Mesenchymal stem cell (in vitro differentiated cells and primary cell): ENCODE data around the gene OR1E1. TPM values are rescaled to one million over a fixed set of nuclear protein-coding genes. Genes with fewer than 3 reads are reported as not detected.

Source experiments
- DNase-seq: peaks from one replicate; pipeline ENCODE4 v3.0.0-alpha.2; 2013
- H2AFZ ChIP-seq: one replicate; pipeline ENCODE4 v1.6.1; 2013; ENCODE audit warnings: low read depth, mild to moderate bottlenecking, control low read depth, inconsistent platforms, low read length, moderate library complexity
- H2AK5ac ChIP-seq: 2 replicates; pipeline ENCODE4 v1.6.1; 2013; ENCODE audit warnings: low read length, moderate library complexity, mild to moderate bottlenecking, inconsistent platforms; ENCODE audit not compliant: severe bottlenecking
- H2BK120ac ChIP-seq: one replicate; pipeline ENCODE4 v1.6.1; 2013; ENCODE audit warnings: low read depth, mild to moderate bottlenecking, inconsistent platforms, low read length, moderate library complexity
- H2BK12ac ChIP-seq, 2 experiments: one replicate each; pipeline ENCODE4 v1.6.1; 2013; ENCODE audit warnings: inconsistent platforms in 2 of 2, low read length in 2 of 2, mild to moderate bottlenecking in 2 of 2, moderate library complexity in 2 of 2, control low read depth in 1 of 2
- H2BK15ac ChIP-seq: one replicate; pipeline ENCODE4 v1.6.1; 2013; ENCODE audit warnings: mild to moderate bottlenecking, low read depth, inconsistent platforms; ENCODE audit not compliant: poor library complexity, severe bottlenecking
- H2BK5ac ChIP-seq: 2 replicates; pipeline ENCODE4 v1.6.1; 2013; ENCODE audit warnings: low read depth, mild to moderate bottlenecking, low read length, control low read depth, inconsistent platforms; ENCODE audit not compliant: poor library complexity, severe bottlenecking
- H3K14ac ChIP-seq, 2 experiments: one replicate each; pipeline ENCODE4 v1.6.1; 2013; ENCODE audit warnings: inconsistent platforms in 2 of 2, low read length in 2 of 2, control low read depth in 1 of 2, mild to moderate bottlenecking in 1 of 2, moderate library complexity in 1 of 2
- H3K18ac ChIP-seq, 2 experiments: one replicate each; pipeline ENCODE4 v1.6.1; 2013; ENCODE audit warnings: inconsistent platforms in 2 of 2, low read length in 2 of 2, control low read depth in 1 of 2, low read depth in 1 of 2, mild to moderate bottlenecking in 1 of 2
- H3K23ac ChIP-seq, 2 experiments: one replicate each; pipeline ENCODE4 v1.6.1; 2013; ENCODE audit warnings: inconsistent platforms in 2 of 2, low read length in 2 of 2, mild to moderate bottlenecking in 2 of 2, moderate library complexity in 2 of 2, control low read depth in 1 of 2
- H3K27ac ChIP-seq: 2 replicates; pipeline ENCODE4 v1.5.1; 2013; ENCODE audit warnings: mild to moderate bottlenecking, moderate library complexity, low read length, control low read depth, inconsistent platforms; ENCODE audit not compliant: poor library complexity, severe bottlenecking
- H3K27me3 ChIP-seq, 2 experiments: 2 replicates each; pipeline versions ENCODE4 v1.6.1 to v1.7.0; 2013; ENCODE audit warnings: low read length in 2 of 2, mild to moderate bottlenecking in 2 of 2, moderate library complexity in 2 of 2, control low read depth in 1 of 2, inconsistent platforms in 1 of 2; ENCODE audit not compliant: control insufficient read depth in 1 of 2, insufficient read depth in 1 of 2
- H3K36me3 ChIP-seq, 2 experiments: 2 replicates each; pipeline versions ENCODE4 v1.6.1 to v1.7.0; 2013; ENCODE audit warnings: low read length in 2 of 2, control low read depth in 1 of 2, inconsistent platforms in 1 of 2, low read depth in 1 of 2, mild to moderate bottlenecking in 1 of 2; ENCODE audit not compliant: insufficient read depth in 2 of 2, control insufficient read depth in 1 of 2
- H3K4ac ChIP-seq, 2 experiments: one replicate each; pipeline ENCODE4 v1.6.1; 2013; ENCODE audit warnings: inconsistent platforms in 2 of 2, low read length in 2 of 2, mild to moderate bottlenecking in 2 of 2, moderate library complexity in 2 of 2, control low read depth in 1 of 2, low read depth in 1 of 2
- H3K4me1 ChIP-seq: 2 replicates; pipeline ENCODE4 v1.6.1; 2013; ENCODE audit warnings: low read depth, low read length, control low read depth; ENCODE audit not compliant: control insufficient read depth, insufficient read depth
- H3K4me2 ChIP-seq: 2 replicates; pipeline ENCODE4 v1.6.1; 2013; ENCODE audit warnings: low read length, mild to moderate bottlenecking, inconsistent platforms; ENCODE audit not compliant: poor library complexity, severe bottlenecking
- H3K4me3 ChIP-seq, 2 experiments: 2 replicates each; pipeline versions ENCODE4 v1.5.1 to v1.7.0; 2013; ENCODE audit warnings: low read length in 2 of 2, mild to moderate bottlenecking in 2 of 2, control low read depth in 1 of 2, low read depth in 1 of 2; ENCODE audit not compliant: insufficient read depth in 1 of 2
- H3K79me1 ChIP-seq: replicated peaks from 2 replicates; pipeline ENCODE4 v1.6.1; 2013; ENCODE audit warnings: mild to moderate bottlenecking, control low read depth, low read length, inconsistent platforms; ENCODE audit not compliant: poor library complexity, severe bottlenecking
- H3K9ac ChIP-seq: 2 replicates; pipeline ENCODE4 v1.7.0; 2013; ENCODE audit warnings: mild to moderate bottlenecking, low read length, moderate library complexity
- H3K9me3 ChIP-seq: 2 replicates; pipeline ENCODE4 v1.7.0; 2013; ENCODE audit warnings: mild to moderate bottlenecking, low read length; ENCODE audit not compliant: control insufficient read depth
- H4K8ac ChIP-seq: one replicate; pipeline ENCODE4 v1.6.1; 2013; ENCODE audit warnings: inconsistent platforms, mild to moderate bottlenecking, low read length, moderate library complexity
- H4K91ac ChIP-seq: one replicate; pipeline ENCODE4 v1.6.1; 2013; ENCODE audit warnings: mild to moderate bottlenecking, low read length, inconsistent platforms
- WGBS: methylation state at CpG from one replicate; pipeline ENCODE4 v1.1.7; 2013; ENCODE audit warnings: mixed read lengths; 5-methylcytosine and 5-hydroxymethylcytosine counted together
- polyA plus RNA-seq, 2 experiments: library from polyadenylated mRNA; stranded (reverse); fragments of 200-250 nt; gene quantifications; one replicate each; pipeline ENCODE4 v1.2.3, GENCODE V29; 2013

OR1E1 gene, protein sequence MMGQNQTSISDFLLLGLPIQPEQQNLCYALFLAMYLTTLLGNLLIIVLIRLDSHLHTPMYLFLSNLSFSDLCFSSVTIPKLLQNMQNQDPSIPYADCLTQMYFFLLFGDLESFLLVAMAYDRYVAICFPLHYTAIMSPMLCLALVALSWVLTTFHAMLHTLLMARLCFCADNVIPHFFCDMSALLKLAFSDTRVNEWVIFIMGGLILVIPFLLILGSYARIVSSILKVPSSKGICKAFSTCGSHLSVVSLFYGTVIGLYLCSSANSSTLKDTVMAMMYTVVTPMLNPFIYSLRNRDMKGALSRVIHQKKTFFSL
- polyA plus RNA-seq (2013, experiment 1 of 2), result not detected
- polyA plus RNA-seq (2013, experiment 2 of 2), result not detected

DNA sequence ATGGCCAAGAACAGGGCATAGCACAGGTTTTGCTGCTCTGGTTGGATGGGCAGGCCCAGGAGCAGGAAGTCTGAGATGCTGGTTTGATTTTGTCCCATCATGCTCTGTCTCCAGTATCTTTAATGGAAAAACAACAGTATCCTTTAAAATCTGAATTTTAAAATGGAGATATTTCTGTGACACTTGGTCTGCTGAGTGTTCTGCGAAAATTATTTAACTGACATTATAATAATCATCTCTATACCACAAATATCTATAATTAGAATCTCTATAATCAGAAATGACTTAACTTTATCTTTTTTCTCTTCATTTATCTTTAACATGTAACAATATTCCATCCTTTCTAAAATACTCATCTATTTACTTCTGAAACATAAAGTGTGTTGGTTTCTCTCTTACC, at the start of gene OR1E1:
TSS of gene OR1E1 (minus strand) at position 101 of the 400 bp plus-strand sequence. CDS start at position 101, 0 bp downstream.
- Histone ChIP-seq H2AK5ac (no peak within 1 kb of the TSS), H2BK5ac (no peak within 1 kb of the TSS)
- no peak for DNase-seq

DNA sequence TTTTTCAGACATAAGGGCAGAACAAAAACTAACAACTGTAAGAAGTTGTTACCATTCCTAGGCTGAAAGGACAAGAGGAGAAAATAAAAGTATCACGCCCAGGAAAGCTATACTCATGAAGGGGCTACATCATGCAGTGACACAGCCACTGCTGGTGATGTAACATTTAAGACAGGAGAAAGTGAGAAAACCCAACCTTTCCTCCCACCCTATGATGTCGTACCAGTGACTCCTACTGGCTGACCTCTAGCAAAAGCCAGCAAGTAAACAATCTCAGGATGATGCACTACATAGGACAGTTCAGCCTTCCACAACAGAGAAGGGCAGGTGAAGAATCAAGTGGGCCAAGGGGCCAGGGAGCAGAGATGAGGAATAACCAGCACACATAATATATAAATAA, 49.4 kb upstream of the OR1E1 start:
- Histone ChIP-seq H3K4ac (no peak overlapping the region), H2BK120ac (no peak overlapping the region), H3K4me1 (no peaks in the 10 kb centered on the region), H3K79me1 (no peaks in the 10 kb centered on the region), H3K4me3 (no peak overlapping the region), H3K27ac (no peak overlapping the region), H3K18ac (no peak overlapping the region), H2AFZ (no peak overlapping the region), H3K23ac (no peak overlapping the region), H2AK5ac (no peak overlapping the region), H2BK12ac (no peak overlapping the region), H4K8ac (no peak overlapping the region), H3K36me3 (no peaks in the 10 kb centered on the region), H3K27me3 (no peaks in the 10 kb centered on the region), H4K91ac (no peak overlapping the region), H2BK5ac (no peak overlapping the region), H3K14ac (no peak overlapping the region), H3K9me3 (no peaks in the 10 kb centered on the region), H3K9ac (no peak overlapping the region), H3K4me2 (no peak overlapping the region), H2BK15ac (no peak overlapping the region)
- WGBS, result no CpG with 5 or more reads among the region's 2 CpGs
- no peak for DNase-seq

More for the DNA sequence above, at the start of gene OR1E1:
- Histone ChIP-seq H3K4me2 (no peak within 1 kb of the TSS), H3K18ac (no peak within 1 kb of the TSS), H3K23ac (no peak within 1 kb of the TSS), H2BK12ac (no peak within 1 kb of the TSS), H3K36me3 (no peaks in the 10 kb centered on the region), H4K8ac (no peak within 1 kb of the TSS), H4K91ac (no peak within 1 kb of the TSS), H3K9ac (no peak within 1 kb of the TSS), H2BK120ac (no peak within 1 kb of the TSS), H3K14ac (no peak within 1 kb of the TSS), H3K4me3 (no peak within 1 kb of the TSS), H3K4me1 (no peaks in the 10 kb centered on the region), H2BK15ac (no peak within 1 kb of the TSS), H3K9me3 (no peaks in the 10 kb centered on the region), H2AFZ (no peak within 1 kb of the TSS), H3K27me3 (no peaks in the 10 kb centered on the region), H3K4ac (no peak within 1 kb of the TSS), H3K79me1 (no peaks in the 10 kb centered on the region), H3K27ac (no peak within 1 kb of the TSS)
- no CpG with 5 or more reads among the region's 1 CpG for WGBS

DNA sequence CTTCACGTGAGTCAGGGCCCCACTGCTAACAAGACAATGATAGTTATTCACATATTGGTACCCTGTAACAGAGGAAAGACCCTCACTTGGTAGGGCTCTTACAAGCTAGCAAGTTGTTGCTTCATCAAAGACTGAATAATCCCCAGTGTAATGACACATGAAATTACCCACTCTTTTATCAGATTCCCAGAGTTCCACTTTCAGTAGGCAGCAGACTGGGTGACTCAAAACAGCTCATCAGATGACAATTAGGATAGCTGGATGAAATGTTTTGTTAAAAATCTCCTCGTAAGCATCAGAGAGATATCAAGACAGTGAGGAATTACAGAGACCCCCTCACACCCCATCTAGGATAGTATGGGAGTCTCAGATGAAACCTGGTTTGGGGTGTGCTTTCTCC, 42.2 kb upstream of the OR1E1 start:
- Histone ChIP-seq H2BK120ac (no peak overlapping the region), H3K27ac (no peak overlapping the region), H4K91ac (no peak overlapping the region), H2BK12ac (no peak overlapping the region), H2BK5ac (no peak overlapping the region), H2BK15ac (no peak overlapping the region), H3K4me3 (no peak overlapping the region), H3K14ac (no peak overlapping the region), H3K23ac (no peak overlapping the region), H4K8ac (no peak overlapping the region), H3K79me1 (no peaks in the 10 kb centered on the region), H3K18ac (no peak overlapping the region), H2AFZ (no peak overlapping the region), H3K9ac (peak overlapping the region; percentile 57), H2AK5ac (no peak overlapping the region), H3K27me3 (no peaks in the 10 kb centered on the region), H3K4me2 (no peak overlapping the region), H3K36me3 (no peaks in the 10 kb centered on the region), H3K4ac (no peak overlapping the region), H3K9me3 (no peaks in the 10 kb centered on the region), H3K4me1 (no peaks in the 10 kb centered on the region)
- 23% methylated on average over 1 of the region's 2 CpGs for WGBS
- no peak for DNase-seq

DNA sequence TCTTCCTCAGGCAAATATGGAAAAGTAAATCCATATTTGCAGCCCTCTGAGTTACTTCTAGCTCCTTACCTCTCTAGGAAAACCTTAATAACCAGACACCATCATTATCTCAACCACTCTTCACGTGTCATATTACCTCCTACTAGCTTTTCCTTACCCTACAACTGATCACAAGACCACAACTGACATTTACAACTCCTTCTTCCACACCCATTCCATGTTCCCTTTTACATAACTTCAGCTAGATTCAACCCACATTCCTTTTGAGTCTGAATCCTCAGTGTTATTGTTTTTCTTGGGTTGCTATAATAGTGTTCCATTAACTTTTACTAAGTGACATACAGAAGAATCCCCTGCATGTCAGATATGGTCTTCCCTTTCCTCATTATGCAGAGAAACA, 40.2 kb upstream of the OR1E1 start:
- Histone ChIP-seq H3K4me2 (no peak overlapping the region), H3K9me3 (no peaks in the 10 kb centered on the region), H4K8ac (no peak overlapping the region), H3K14ac (no peak overlapping the region), H3K27ac (no peak overlapping the region), H2BK12ac (no peak overlapping the region), H3K27me3 (no peaks in the 10 kb centered on the region), H4K91ac (no peak overlapping the region), H3K4ac (no peak overlapping the region), H3K36me3 (no peaks in the 10 kb centered on the region), H3K79me1 (no peaks in the 10 kb centered on the region), H3K4me1 (no peaks in the 10 kb centered on the region), H3K18ac (no peak overlapping the region), H3K23ac (no peak overlapping the region), H2BK5ac (no peak overlapping the region), H2BK120ac (no peak overlapping the region), H2AK5ac (no peak overlapping the region), H3K9ac (no peak overlapping the region), H2BK15ac (no peak overlapping the region), H2AFZ (no peak overlapping the region), H3K4me3 (no peak overlapping the region)
- no peak for DNase-seq
- WGBS, result 17% methylated on average over 1 of the region's 1 CpG
